Liver (tissue), 9 donors: ENCODE data around the gene STAT1. TPM values are rescaled to one million over a fixed set of nuclear protein-coding genes. Genes with fewer than 3 reads are reported as not detected.

Source experiments
- DNase-seq: peaks from one replicate; pipeline ENCODE4 v3.0.0-alpha.2; 2017; ENCODE audit warnings: low spot score
- H3K27ac ChIP-seq, 2 donors: one replicate each; pipeline ENCODE4 v1.7.0; 2013; ENCODE audit warnings: inconsistent platforms in 2 of 2, low read length in 2 of 2, control low read depth in 1 of 2, low read depth in 1 of 2, mild to moderate bottlenecking in 1 of 2
- H3K27me3 ChIP-seq, 4 donors: one replicate each; pipeline versions ENCODE4 v1.6.1 to v1.7.0; 2013; ENCODE audit warnings: low read length in 3 of 4, inconsistent platforms in 1 of 4, mild to moderate bottlenecking in 1 of 4, moderate library complexity in 1 of 4; ENCODE audit not compliant: control insufficient read depth in 4 of 4, insufficient read depth in 4 of 4
- H3K36me3 ChIP-seq, 4 donors: one replicate each; pipeline versions ENCODE4 v1.6.1 to v1.7.0; 2013; ENCODE audit warnings: low read length in 3 of 4, mild to moderate bottlenecking in 3 of 4, low read depth in 1 of 4, moderate library complexity in 1 of 4; ENCODE audit not compliant: control insufficient read depth in 4 of 4, insufficient read depth in 3 of 4
- H3K4me1 ChIP-seq, 4 donors: one replicate each; pipeline versions ENCODE4 v1.6.1 to v1.7.0; 2013; ENCODE audit warnings: low read length in 3 of 4, mild to moderate bottlenecking in 3 of 4, moderate library complexity in 1 of 4; ENCODE audit not compliant: control insufficient read depth in 4 of 4, insufficient read depth in 4 of 4
- H3K4me3 ChIP-seq, 3 donors: one replicate each; pipeline versions ENCODE4 v1.6.1 to v1.7.0; 2013; ENCODE audit warnings: low read length in 3 of 3, control low read depth in 1 of 3, low read depth in 1 of 3, mild to moderate bottlenecking in 1 of 3
- H3K9ac ChIP-seq, 2 donors: one replicate each; pipeline ENCODE4 v1.7.0; 2013; ENCODE audit warnings: low read length in 2 of 2, mild to moderate bottlenecking in 2 of 2, moderate library complexity in 2 of 2, control low read depth in 1 of 2, low read depth in 1 of 2
- H3K9me3 ChIP-seq, 4 donors: one replicate each; pipeline versions ENCODE4 v1.6.1 to v1.7.0; 2013; ENCODE audit warnings: low read length in 3 of 4; ENCODE audit not compliant: control insufficient read depth in 4 of 4
- EGR1 ChIP-seq, 2 donors: IDR thresholded peaks; 2 replicates each; pipeline ENCODE4 v1.6.1; 2016 to 2018; ENCODE audit warnings: antibody characterized with exemption in 2 of 2, low read depth in 2 of 2
- FOXA1 ChIP-seq: IDR thresholded peaks from 2 replicates; pipeline ENCODE4 v1.6.1; 2016; ENCODE audit warnings: antibody characterized with exemption
- FOXA2 ChIP-seq: IDR thresholded peaks from 2 replicates; pipeline ENCODE4 v1.6.1; 2016; ENCODE audit warnings: antibody characterized with exemption
- HNF4G ChIP-seq: IDR thresholded peaks from 2 replicates; pipeline ENCODE4 v1.6.1; 2016; ENCODE audit warnings: antibody characterized with exemption
- JUND ChIP-seq, 2 donors: IDR thresholded peaks; 2 replicates each; pipeline ENCODE4 v1.6.1; 2016; ENCODE audit warnings: antibody characterized with exemption in 2 of 2
- NR2F2 ChIP-seq: IDR thresholded peaks from 2 replicates; pipeline ENCODE4 v1.6.1; 2016; ENCODE audit warnings: antibody characterized with exemption
- RAD21 ChIP-seq, 2 donors: IDR thresholded peaks; 2 replicates each; pipeline ENCODE4 v1.6.1; 2016; ENCODE audit warnings: antibody characterized with exemption in 2 of 2, mild to moderate bottlenecking in 2 of 2
- RXRA ChIP-seq, 2 donors: IDR thresholded peaks; 2 replicates each; pipeline ENCODE4 v1.6.1; 2017 to 2018; ENCODE audit warnings: antibody characterized with exemption in 2 of 2, mild to moderate bottlenecking in 1 of 2
- SP1 ChIP-seq: IDR thresholded peaks from 2 replicates; pipeline ENCODE4 v1.6.1; 2018; ENCODE audit warnings: antibody characterized with exemption, mild to moderate bottlenecking
- TAF1 ChIP-seq: conservative IDR thresholded peaks from 2 replicates; pipeline ENCODE4 v1.6.1; 2016; ENCODE audit warnings: antibody characterized with exemption, mild to moderate bottlenecking
- YY1 ChIP-seq: IDR thresholded peaks from 2 replicates; pipeline ENCODE4 v1.6.1; 2016; ENCODE audit warnings: antibody characterized with exemption, mild to moderate bottlenecking
- WGBS: extraction: QIAGEN DNeasy Blood & Tissue Kit; methylation state at CpG from one replicate; pipeline ENCODE4 v1.1.7; 2013; 5-methylcytosine and 5-hydroxymethylcytosine counted together
- polyA plus RNA-seq, 2 donors: library from polyadenylated mRNA; stranded (reverse) in 1 of 2; unstranded in 1 of 2; fragments of 200-250 nt in 1 of 2; fragments of >200 nt in 1 of 2; fragmentation: Nextera tagmentation in 1 of 2; extraction: Ambion mirVana in 1 of 2; gene quantifications; one replicate each; pipeline versions ENCODE4 v1.2.1 to v1.2.3, GENCODE V29; 2013 to 2015
- total RNA-seq, 2 donors: library from RNA; depleted of rRNA; stranded (reverse); fragments of >200 nt; gene quantifications; one replicate each; pipeline ENCODE4 v1.2.3, GENCODE V29; 2014
- TF ChIP-seq, protein P1 (sequence below): IDR thresholded peaks from 2 replicates; pipeline ENCODE4 v1.6.1; 2016; ENCODE audit warnings: antibody characterized with exemption
- TF ChIP-seq, protein P2 (sequence below): IDR thresholded peaks from 2 replicates; pipeline ENCODE4 v1.6.1; 2016; ENCODE audit warnings: antibody characterized with exemption, mild to moderate bottlenecking
- TF ChIP-seq, protein P3 (sequence below): IDR thresholded peaks from 2 replicates; pipeline ENCODE4 v1.6.1; 2016; ENCODE audit warnings: antibody characterized with exemption
- TF ChIP-seq, protein P4 (sequence below): fragments of 150-350 bp; IDR thresholded peaks from 2 replicates; pipeline ENCODE4 v1.5.1; 2017; ENCODE audit warnings: improper control_type of control experiment, low read depth, low read length; ENCODE audit not compliant: missing input control
- donor health status: healthy.
- donor health status: healthy.
- donor health status: healthy.
- donor health status: healthy.
- donor health status: healthy.

STAT1 gene
- total and polyA plus RNA-seq, 4 donors = 26.2 to 78.7 (median 45.6) TPM

DNA sequence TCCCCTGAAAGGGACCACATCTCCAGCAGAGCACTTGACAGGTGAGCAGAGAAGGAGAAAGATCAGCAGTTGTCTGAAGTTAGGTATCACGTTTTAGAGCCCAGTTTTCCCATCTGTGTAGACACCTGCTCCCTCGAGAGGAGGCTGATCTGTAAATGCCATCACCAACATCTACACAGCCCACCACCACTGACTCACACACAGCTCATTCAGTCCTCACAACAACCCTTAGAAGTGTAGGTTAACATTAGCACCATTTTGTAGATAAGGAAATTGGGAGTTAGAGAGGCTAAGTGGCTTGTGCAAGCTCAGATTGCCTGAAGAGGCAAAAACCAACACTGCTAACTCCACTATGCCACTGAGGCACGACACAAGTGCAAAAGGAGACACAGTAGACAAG, 37.2 kb upstream of the STAT1 start:
- no peak overlapping the region for H3K27ac ChIP-seq
- WGBS = 87% methylated on average over 3 of the region's 3 CpGs

DNA sequence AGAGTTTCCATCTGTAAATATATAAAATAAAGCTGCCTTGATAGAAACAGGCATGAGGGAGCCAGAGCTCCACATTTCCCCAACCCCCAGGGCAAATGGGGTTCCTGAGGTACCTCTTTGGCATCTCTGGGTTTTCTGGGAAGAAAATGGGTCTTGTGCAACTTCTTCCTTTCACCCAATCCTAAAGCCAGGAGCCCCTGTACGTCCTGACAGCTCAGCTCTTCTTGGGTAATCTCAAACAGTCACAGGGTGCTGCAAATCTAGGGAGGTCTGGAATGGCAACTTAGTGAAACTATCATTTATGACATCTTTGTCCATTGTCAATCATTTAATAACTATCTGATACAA, 36.6 kb upstream of the STAT1 start:
- no peak overlapping the region for H3K4me3 ChIP-seq
- WGBS = 22% methylated on average over 1 of the region's 1 CpG
- no peak for DNase-seq
- no peaks in the 10 kb centered on the region for H3K36me3 ChIP-seq
- H3K9me3 ChIP-seq = no peaks in the 10 kb centered on the region
- H3K27ac ChIP-seq = peak overlapping the region; percentile 42 to 58
- H3K9ac ChIP-seq = no peak overlapping the region
- peaks cover 3 to 45% (median 32%) of the 10 kb centered on the region in 4 donors for H3K4me1 ChIP-seq
- TF ChIP-seq, protein P1, sequence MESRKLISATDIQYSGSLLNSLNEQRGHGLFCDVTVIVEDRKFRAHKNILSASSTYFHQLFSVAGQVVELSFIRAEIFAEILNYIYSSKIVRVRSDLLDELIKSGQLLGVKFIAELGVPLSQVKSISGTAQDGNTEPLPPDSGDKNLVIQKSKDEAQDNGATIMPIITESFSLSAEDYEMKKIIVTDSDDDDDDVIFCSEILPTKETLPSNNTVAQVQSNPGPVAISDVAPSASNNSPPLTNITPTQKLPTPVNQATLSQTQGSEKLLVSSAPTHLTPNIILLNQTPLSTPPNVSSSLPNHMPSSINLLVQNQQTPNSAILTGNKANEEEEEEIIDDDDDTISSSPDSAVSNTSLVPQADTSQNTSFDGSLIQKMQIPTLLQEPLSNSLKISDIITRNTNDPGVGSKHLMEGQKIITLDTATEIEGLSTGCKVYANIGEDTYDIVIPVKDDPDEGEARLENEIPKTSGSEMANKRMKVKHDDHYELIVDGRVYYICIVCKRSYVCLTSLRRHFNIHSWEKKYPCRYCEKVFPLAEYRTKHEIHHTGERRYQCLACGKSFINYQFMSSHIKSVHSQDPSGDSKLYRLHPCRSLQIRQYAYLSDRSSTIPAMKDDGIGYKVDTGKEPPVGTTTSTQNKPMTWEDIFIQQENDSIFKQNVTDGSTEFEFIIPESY = no peak
- no peak for TF ChIP-seq RAD21 (IDR thresholded peaks at IDR 0.05)
- TF ChIP-seq TAF1 = no peak
- no peak for TF ChIP-seq NR2F2
- TF ChIP-seq RXRA (IDR thresholded peaks at IDR 0.05) = no peak
- no peak for TF ChIP-seq YY1
- no peak for TF ChIP-seq SP1
- TF ChIP-seq, protein P2, sequence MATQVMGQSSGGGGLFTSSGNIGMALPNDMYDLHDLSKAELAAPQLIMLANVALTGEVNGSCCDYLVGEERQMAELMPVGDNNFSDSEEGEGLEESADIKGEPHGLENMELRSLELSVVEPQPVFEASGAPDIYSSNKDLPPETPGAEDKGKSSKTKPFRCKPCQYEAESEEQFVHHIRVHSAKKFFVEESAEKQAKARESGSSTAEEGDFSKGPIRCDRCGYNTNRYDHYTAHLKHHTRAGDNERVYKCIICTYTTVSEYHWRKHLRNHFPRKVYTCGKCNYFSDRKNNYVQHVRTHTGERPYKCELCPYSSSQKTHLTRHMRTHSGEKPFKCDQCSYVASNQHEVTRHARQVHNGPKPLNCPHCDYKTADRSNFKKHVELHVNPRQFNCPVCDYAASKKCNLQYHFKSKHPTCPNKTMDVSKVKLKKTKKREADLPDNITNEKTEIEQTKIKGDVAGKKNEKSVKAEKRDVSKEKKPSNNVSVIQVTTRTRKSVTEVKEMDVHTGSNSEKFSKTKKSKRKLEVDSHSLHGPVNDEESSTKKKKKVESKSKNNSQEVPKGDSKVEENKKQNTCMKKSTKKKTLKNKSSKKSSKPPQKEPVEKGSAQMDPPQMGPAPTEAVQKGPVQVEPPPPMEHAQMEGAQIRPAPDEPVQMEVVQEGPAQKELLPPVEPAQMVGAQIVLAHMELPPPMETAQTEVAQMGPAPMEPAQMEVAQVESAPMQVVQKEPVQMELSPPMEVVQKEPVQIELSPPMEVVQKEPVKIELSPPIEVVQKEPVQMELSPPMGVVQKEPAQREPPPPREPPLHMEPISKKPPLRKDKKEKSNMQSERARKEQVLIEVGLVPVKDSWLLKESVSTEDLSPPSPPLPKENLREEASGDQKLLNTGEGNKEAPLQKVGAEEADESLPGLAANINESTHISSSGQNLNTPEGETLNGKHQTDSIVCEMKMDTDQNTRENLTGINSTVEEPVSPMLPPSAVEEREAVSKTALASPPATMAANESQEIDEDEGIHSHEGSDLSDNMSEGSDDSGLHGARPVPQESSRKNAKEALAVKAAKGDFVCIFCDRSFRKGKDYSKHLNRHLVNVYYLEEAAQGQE = no peak
- TF ChIP-seq HNF4G = no peak
- TF ChIP-seq, protein P3, sequence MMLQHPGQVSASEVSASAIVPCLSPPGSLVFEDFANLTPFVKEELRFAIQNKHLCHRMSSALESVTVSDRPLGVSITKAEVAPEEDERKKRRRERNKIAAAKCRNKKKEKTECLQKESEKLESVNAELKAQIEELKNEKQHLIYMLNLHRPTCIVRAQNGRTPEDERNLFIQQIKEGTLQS = no peak
- no peak for TF ChIP-seq FOXA2
- TF ChIP-seq JUND (IDR thresholded peaks at IDR 0.05) = no peak
- TF ChIP-seq FOXA1 = no peak
- TF ChIP-seq EGR1 (IDR thresholded peaks at IDR 0.05; ENCODE audit: low read depth in 2 of 2) = no peak
- no peaks in the 10 kb centered on the region for H3K27me3 ChIP-seq

More for the DNA sequence above, 37.2 kb upstream of the STAT1 start:
- no peak overlapping the region for H3K4me3 ChIP-seq
- H3K9me3 ChIP-seq = no peaks in the 10 kb centered on the region
- peaks cover 3 to 45% (median 32%) of the 10 kb centered on the region in 4 donors for H3K4me1 ChIP-seq
- H3K27me3 ChIP-seq = no peaks in the 10 kb centered on the region
- H3K9ac ChIP-seq = no peak overlapping the region
- TF ChIP-seq FOXA2 (no peak), HNF4G (no peak), EGR1 (IDR thresholded peaks at IDR 0.05; ENCODE audit: low read depth in 2 of 2) (no peak)
- TF ChIP-seq, protein P4, sequence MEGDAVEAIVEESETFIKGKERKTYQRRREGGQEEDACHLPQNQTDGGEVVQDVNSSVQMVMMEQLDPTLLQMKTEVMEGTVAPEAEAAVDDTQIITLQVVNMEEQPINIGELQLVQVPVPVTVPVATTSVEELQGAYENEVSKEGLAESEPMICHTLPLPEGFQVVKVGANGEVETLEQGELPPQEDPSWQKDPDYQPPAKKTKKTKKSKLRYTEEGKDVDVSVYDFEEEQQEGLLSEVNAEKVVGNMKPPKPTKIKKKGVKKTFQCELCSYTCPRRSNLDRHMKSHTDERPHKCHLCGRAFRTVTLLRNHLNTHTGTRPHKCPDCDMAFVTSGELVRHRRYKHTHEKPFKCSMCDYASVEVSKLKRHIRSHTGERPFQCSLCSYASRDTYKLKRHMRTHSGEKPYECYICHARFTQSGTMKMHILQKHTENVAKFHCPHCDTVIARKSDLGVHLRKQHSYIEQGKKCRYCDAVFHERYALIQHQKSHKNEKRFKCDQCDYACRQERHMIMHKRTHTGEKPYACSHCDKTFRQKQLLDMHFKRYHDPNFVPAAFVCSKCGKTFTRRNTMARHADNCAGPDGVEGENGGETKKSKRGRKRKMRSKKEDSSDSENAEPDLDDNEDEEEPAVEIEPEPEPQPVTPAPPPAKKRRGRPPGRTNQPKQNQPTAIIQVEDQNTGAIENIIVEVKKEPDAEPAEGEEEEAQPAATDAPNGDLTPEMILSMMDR = no peak
- TF ChIP-seq, protein P2 = no peak
- no peaks in the 10 kb centered on the region for H3K36me3 ChIP-seq
- DNase-seq = no peak
